HepG2 (cell line): ENCODE measurements around the gene CCL19.

ENCODE experiments used
- CENPT ChIP-seq: sonication (generic); formaldehyde crosslinking; IDR thresholded peaks from 2 replicates; pipeline ENCODE4 v1.8.0; 2022; ENCODE audit warnings: low read depth, mild to moderate bottlenecking, moderate library complexity, missing genetic modification reagents
- CREB1 ChIP-seq, 2 experiments: fragments of 450-650 bp in 1 of 2; IDR thresholded peaks; 2 replicates each; pipeline ENCODE4 v1.6.1; 2016 to 2017; ENCODE audit warnings: control low read depth in 1 of 2, mild to moderate bottlenecking in 1 of 2, missing compliant biosample characterization in 1 of 2, missing genetic modification characterization in 1 of 2
- EZH2 ChIP-seq: conservative IDR thresholded peaks from 2 replicates; pipeline ENCODE4 v1.6.1; 2012; ENCODE audit warnings: mild to moderate bottlenecking, low read depth, low read length, moderate library complexity
- NFIC ChIP-seq: IDR thresholded peaks from 2 replicates; pipeline ENCODE4 v1.6.1; 2012; ENCODE audit warnings: mild to moderate bottlenecking, low read length, inconsistent platforms
- POLR2A ChIP-seq, 2 experiments: IDR thresholded peaks; 2 replicates each; pipeline ENCODE4 v1.6.1; 2011; ENCODE audit warnings: low read depth in 2 of 2, low read length in 2 of 2, mild to moderate bottlenecking in 1 of 2, moderate library complexity in 1 of 2; ENCODE audit not compliant: insufficient read depth in 1 of 2
- POLR2AphosphoS5 ChIP-seq: IDR thresholded peaks from 2 replicates; pipeline ENCODE4 v1.6.1; 2012; ENCODE audit warnings: low read depth, low read length
- U2AF1 ChIP-seq: fragments of 200-400 bp; formaldehyde crosslinking; optimal IDR thresholded peaks from 2 replicates; pipeline ENCODE3; 2017; ENCODE audit warnings: mild to moderate bottlenecking, low read depth, low read length
- ZNF335 ChIP-seq: sonication (generic); formaldehyde crosslinking; IDR thresholded peaks from 2 replicates; pipeline ENCODE4 v1.4.0; 2020; ENCODE audit warnings: missing genetic modification reagents
- ZNF546 ChIP-seq: sonication (generic); formaldehyde crosslinking; conservative IDR thresholded peaks from 2 replicates; pipeline ENCODE4 v1.8.1; 2023; ENCODE audit warnings: mild to moderate bottlenecking, missing genetic modification reagents
- ZNF780A ChIP-seq: sonication (generic); formaldehyde crosslinking; IDR thresholded peaks from 2 replicates; pipeline ENCODE4 v1.8.0; 2022; ENCODE audit warnings: mild to moderate bottlenecking, missing genetic modification reagents, moderate library complexity
- ZSCAN25 ChIP-seq: sonication (generic); formaldehyde crosslinking; IDR thresholded peaks from 2 replicates; pipeline ENCODE4 v1.8.0; 2022; ENCODE audit warnings: mild to moderate bottlenecking, missing genetic modification reagents
- TF ChIP-seq, protein P1 (sequence below): sonication (generic); formaldehyde crosslinking; IDR thresholded peaks from 2 replicates; pipeline ENCODE4 v1.5.0; 2020; ENCODE audit warnings: mild to moderate bottlenecking, missing genetic modification reagents, moderate library complexity
- TF ChIP-seq, protein P2 (sequence below): sonication (generic); formaldehyde crosslinking; IDR thresholded peaks from 2 replicates; pipeline ENCODE4 v1.9.0; 2021; ENCODE audit warnings: missing genetic modification reagents, borderline replicate concordance

DNA sequence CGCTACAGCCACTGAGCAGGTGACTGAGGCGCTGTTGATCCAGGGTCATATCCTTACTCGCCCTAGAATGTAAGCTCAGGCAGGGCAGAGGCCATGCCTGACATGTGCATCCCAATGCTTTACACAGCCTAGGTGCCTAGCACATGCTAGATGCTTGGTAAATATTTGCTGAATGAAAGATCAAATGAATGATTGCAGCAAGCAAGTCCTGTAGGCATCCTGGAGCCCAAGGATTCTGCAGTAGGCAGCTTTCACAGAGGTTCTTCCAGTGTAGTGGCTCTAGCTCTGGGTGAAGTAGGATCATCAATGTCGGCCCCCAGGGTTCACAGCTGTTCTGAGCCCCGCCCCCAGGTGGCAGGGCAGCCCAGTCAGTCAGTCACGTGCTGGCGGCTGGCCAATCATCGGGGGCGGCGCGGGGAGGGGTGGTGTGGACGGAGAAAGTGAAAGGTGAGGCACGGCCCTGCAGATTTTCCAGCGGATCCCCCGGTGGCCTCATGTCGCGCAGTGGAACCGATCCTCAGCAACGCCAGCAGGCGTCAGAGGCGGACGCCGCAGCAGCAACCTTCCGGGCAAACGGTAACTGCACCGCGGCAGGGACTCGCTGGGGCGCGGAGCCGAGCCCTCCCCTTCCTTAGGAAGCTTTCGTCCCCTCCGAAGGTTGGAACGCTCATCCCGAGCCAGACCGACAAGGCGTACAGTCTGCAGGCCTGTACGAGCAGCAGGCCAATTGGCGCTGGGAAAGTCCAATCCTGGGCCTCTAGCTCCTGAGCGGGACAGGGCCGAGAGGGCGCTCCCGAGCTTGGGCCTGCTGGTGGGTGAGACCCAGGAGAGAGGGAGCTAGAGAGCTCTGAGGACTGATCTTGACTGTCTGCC lies 44.6 kb downstream of the CCL19 start, which contains the start of gene GALT:
- TF ChIP-seq, protein P1, sequence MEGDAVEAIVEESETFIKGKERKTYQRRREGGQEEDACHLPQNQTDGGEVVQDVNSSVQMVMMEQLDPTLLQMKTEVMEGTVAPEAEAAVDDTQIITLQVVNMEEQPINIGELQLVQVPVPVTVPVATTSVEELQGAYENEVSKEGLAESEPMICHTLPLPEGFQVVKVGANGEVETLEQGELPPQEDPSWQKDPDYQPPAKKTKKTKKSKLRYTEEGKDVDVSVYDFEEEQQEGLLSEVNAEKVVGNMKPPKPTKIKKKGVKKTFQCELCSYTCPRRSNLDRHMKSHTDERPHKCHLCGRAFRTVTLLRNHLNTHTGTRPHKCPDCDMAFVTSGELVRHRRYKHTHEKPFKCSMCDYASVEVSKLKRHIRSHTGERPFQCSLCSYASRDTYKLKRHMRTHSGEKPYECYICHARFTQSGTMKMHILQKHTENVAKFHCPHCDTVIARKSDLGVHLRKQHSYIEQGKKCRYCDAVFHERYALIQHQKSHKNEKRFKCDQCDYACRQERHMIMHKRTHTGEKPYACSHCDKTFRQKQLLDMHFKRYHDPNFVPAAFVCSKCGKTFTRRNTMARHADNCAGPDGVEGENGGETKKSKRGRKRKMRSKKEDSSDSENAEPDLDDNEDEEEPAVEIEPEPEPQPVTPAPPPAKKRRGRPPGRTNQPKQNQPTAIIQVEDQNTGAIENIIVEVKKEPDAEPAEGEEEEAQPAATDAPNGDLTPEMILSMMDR (CRISPR knock-in tag): peak; percentile 84
- TF ChIP-seq ZSCAN25 (no peak; the same call in 1 of the 2 replicates), POLR2A (IDR thresholded peaks at IDR 0.05; ENCODE audit: insufficient read depth in 1 of 2, low read depth in 2 of 2, low read length in 2 of 2) (peak in 1 of 2 experiments; percentile 73; a peak in 2 of 4 replicates), EZH2 (no peak), ZNF546 (CRISPR knock-in tag) (peak; percentile 85; the same call in 1 of the 2 replicates), ZNF780A (no peak), POLR2AphosphoS5 (peak; percentile 86), CENPT (CRISPR knock-in tag) (peak; percentile 63; the same call in 1 of the 2 replicates), ZNF335 (CRISPR knock-in tag) (0 out of 2 replicates have a peak, but pooled peaks have one; percentile 8), CREB1 (IDR thresholded peaks at IDR 0.05) (peak; percentile 60), CREB1 (CRISPR knock-in tag; IDR thresholded peaks at IDR 0.05) (no peak; the same call in 1 of the 2 replicates), U2AF1 (no peak), NFIC (no peak)
- TF ChIP-seq, protein P2, sequence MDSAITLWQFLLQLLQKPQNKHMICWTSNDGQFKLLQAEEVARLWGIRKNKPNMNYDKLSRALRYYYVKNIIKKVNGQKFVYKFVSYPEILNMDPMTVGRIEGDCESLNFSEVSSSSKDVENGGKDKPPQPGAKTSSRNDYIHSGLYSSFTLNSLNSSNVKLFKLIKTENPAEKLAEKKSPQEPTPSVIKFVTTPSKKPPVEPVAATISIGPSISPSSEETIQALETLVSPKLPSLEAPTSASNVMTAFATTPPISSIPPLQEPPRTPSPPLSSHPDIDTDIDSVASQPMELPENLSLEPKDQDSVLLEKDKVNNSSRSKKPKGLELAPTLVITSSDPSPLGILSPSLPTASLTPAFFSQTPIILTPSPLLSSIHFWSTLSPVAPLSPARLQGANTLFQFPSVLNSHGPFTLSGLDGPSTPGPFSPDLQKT: no peak
